Fibroblast of skin of left biceps (primary cell): ENCODE data around the gene PPP4R1.
"Not testable (repeated sequence)": the region's sequence is repeated elsewhere in the genome, so short reads cannot be mapped to it uniquely, and the experiment has no call there.

ENCODE experiments used
- DNase-seq, 2 experiments: peaks; one replicate each; pipeline ENCODE4 v3.0.0-alpha.2; 2013; ENCODE audit warnings: low read depth in 2 of 2

Gene PPP4R1

GRCh38 chr18:9614401-9615279, at the start of gene PPP4R1:
Gene PPP4R1 (minus strand): TSS chr18:9614559. CDS start chr18:9614484, 75 bp downstream.
- DNase-seq: no peak

- no peak for DNase-seq
Measured at GRCh38 chr18:9663377-9663776, 49.0 kb upstream of the PPP4R1 start.

GRCh38 chr18:9661564-9661963, 47.2 kb upstream of the PPP4R1 start:
- no peak for DNase-seq

- DNase-seq: no peak
Measured at GRCh38 chr18:9659499-9660375, 45.4 kb upstream of the PPP4R1 start.

- DNase-seq: no peak
Measured at GRCh38 chr18:9658087-9658641, 43.8 kb upstream of the PPP4R1 start.

GRCh38 chr18:9655232-9655767, 40.9 kb upstream of the PPP4R1 start:
- DNase-seq: no peak

- no peak for DNase-seq
Measured at GRCh38 chr18:9653390-9653789, 39.0 kb upstream of the PPP4R1 start.

GRCh38 chr18:9649164-9649540, 34.8 kb upstream of the PPP4R1 start:
- peak; percentile 16 to 37 for DNase-seq

- DNase-seq: no peak
Measured at GRCh38 chr18:9648431-9649163, 34.2 kb upstream of the PPP4R1 start.

GRCh38 chr18:9647496-9648323, 33.4 kb upstream of the PPP4R1 start:
- DNase-seq: no peak

- DNase-seq: peak; percentile 94 to 97
Measured at GRCh38 chr18:9643549-9643948, 29.2 kb upstream of the PPP4R1 start.

- DNase-seq: no peak
Measured at GRCh38 chr18:9642799-9643462, 28.6 kb upstream of the PPP4R1 start.

- not testable (repeated sequence) for DNase-seq
Measured at GRCh38 chr18:9641081-9641480, 26.7 kb upstream of the PPP4R1 start.

GRCh38 chr18:9638886-9639285, 24.5 kb upstream of the PPP4R1 start:
- no peak for DNase-seq

- no peak for DNase-seq
Measured at GRCh38 chr18:9637036-9637767, 22.8 kb upstream of the PPP4R1 start.

GRCh38 chr18:9634856-9635255, 20.5 kb upstream of the PPP4R1 start:
- no peak for DNase-seq

GRCh38 chr18:9631814-9632496, 17.6 kb upstream of the PPP4R1 start:
- DNase-seq: peak; percentile 61 to 69

- DNase-seq: no peak
Measured at GRCh38 chr18:9630444-9630843, 16.1 kb upstream of the PPP4R1 start.

GRCh38 chr18:9629709-9630108, 15.3 kb upstream of the PPP4R1 start:
- no peak for DNase-seq
